ENCODE measurements around the gene ASGR2.
"Not testable (repeated sequence)": the region's sequence is repeated elsewhere in the genome, so short reads cannot be mapped to it uniquely, and the experiment has no call there.

The ASGR2 gene

GRCh38 chr17:7123844-7124243, 9.2 kb upstream of the ASGR2 start:
- DNase-seq = no peak

- no peak for DNase-seq
Measured at GRCh38 chr17:7122381-7122780, 7.8 kb upstream of the ASGR2 start.

DNA sequence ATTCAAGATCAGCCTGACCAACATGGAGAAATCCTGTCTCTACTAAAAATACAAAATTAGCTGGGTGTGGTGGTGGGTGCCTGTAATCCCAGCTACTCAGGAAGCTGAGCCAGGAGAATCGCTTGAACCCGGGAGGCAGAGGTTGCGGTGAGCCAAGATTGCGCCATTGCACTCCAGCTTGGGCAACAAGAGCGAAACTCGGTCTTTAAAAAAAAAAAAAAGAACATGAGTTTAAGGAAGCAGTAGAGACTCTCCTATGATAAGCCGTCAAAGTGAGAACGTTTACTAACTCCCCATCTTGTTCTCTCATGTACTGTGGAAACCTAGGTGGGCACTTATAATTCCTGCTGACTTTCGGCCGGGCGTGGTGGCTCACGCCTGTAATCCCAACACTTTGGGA, 6.0 kb upstream of the ASGR2 start:
- DNase-seq = not testable (repeated sequence)

DNA sequence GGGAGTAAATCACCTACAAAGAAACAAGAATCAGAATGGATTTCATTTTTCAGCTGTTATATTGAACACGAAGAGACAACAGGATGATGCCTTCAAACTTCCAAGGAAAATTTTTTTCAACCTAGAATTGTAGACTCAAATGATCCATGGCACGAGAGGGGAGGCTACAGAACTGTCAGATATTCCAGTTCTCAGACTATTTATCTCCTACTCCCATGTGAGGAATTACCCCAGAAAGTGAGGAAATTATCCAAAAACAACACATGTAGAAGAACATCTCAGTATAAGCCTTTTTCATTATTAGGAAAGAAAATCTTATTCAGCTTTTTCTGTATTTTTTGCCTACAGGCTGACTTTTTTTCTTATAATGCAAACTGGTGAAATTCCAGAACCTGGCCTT, 5.5 kb upstream of the ASGR2 start:
- no peak for DNase-seq

DNA sequence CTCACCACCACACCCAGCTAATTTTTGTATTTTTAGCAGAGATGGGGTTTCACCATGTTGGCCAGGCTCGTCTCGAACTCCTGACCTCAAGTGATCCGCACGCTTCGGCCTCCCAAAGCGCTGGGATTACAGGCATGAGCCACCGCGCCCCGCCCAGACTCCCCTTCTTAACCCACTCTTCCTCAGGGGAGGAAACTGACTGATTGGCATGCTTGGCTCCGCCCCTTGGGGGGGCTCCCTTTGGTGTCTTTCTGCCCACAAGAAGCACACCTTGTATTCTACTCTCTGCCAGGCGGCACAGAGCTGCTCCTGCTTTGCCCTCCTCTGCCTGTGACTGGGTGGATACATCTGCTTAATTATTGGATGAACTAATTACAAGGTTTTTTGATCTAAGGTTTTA, 4.7 kb upstream of the ASGR2 start:
- DNase-seq = no peak

- no peak for DNase-seq
Measured at GRCh38 chr17:7114875-7115614, 423 bp upstream of the ASGR2 start.

DNA sequence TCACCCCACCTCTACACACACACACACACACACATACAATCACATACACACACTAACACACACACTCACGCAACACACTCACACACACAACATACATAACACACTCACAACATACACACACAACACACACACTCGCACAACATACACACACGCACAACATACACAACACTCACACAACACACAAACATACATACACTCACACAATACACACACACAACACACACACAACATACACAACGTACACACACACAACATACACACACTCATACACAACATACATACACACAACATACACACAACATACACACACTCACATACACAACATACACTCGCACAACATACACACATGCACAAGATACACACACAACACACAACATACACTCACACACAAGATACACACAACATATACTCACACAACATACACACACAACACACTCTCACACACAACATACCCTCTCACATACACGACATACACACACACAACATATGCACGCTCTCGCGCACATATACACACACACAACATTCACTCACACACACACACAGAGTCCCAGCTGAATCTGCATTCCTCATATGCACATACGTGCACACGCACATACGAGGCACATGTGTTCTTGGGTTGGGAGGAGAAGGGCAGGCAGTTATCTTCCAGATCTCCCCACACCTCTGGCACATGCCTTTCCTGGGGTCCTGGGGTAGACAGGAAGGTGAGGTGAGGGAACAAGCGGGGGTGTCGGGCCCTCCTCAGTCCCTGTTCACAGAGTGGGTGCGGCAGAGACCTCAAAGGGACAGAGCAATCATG, 1.1 kb downstream of the ASGR2 start:
- DNase-seq = no peak

- DNase-seq = no peak
Measured at GRCh38 chr17:7112510-7113108, 2.0 kb downstream of the ASGR2 start.

DNA sequence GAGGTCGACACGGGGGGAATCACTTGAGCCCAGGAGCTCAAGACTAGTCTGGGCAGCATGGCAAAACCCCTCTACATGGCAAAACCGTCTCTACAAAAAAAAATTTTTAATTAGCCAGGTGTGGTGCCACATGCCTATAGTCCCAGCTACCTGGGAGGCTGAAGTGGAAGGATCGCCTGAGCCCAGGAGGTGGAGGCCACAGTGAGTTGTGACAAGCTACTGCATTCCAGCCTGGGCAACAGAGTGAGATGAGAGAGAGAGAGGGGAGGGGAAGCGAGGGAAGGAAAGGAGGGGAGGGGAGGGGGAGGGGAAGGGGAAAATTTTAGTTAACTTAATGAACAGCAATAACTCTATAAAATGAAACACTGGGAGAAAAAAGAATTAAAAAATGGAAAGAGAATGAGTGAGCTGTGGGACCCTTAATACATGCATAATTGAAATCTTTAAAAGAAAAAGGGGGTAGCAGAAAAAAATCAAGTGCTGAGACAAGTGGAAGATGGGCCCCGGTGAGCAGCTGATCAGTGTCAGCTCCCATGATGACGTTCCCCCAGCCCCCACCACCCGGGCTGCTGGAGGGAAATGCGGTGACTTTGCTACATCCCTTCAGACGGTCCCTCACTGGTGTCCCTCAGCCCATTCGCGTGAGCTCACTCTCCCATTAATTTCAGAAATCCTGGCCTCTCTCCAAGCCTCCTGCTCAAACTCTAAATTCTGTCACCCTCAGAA, 2.7 kb downstream of the ASGR2 start:
- DNase-seq = no peak

- no peak for DNase-seq
Measured at GRCh38 chr17:7110617-7111306, 3.9 kb downstream of the ASGR2 start.

DNA sequence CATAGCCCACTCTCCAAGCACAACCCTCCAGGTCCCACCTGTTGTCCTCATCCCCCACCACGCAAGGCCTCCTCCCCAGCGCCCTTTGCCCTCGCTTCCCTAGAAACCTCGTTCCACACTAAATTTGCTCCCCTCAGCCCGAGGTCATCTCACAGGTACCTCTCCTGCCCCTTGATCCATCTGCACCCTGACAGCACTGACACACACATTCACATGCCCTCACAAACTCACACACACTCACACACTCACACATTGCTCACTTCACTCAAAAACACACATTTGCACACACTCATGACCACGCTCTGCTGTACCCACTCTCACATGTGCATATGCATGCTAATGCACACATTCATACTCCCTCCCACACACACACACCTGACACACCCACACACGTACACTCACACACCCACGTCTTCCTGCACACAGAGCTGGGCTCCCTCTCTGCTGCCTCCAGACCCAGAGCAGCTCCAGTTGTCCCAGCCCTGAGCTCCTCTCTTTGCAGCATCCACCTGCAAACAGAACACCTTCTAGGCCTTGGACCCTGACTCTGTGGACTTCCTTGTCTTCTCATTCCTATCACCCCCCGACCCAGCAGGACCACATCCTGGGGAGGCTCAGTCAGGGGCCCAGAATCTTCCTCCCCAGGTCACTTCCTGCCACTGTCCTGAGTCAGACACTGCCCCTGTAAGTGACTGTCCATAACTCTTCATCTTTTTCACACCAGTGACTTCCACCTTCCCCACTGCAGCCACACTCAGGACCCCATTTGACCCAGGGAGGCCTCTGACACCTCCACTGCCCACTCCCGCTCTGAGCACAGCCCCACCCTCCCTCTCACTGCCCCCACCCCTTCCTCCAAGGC, 4.9 kb downstream of the ASGR2 start:
- no peak for DNase-seq

- no peak for DNase-seq
Measured at GRCh38 chr17:7108981-7109380, 5.6 kb downstream of the ASGR2 start.

- DNase-seq = no peak
Measured at GRCh38 chr17:7108560-7108925, 6.1 kb downstream of the ASGR2 start.

DNA sequence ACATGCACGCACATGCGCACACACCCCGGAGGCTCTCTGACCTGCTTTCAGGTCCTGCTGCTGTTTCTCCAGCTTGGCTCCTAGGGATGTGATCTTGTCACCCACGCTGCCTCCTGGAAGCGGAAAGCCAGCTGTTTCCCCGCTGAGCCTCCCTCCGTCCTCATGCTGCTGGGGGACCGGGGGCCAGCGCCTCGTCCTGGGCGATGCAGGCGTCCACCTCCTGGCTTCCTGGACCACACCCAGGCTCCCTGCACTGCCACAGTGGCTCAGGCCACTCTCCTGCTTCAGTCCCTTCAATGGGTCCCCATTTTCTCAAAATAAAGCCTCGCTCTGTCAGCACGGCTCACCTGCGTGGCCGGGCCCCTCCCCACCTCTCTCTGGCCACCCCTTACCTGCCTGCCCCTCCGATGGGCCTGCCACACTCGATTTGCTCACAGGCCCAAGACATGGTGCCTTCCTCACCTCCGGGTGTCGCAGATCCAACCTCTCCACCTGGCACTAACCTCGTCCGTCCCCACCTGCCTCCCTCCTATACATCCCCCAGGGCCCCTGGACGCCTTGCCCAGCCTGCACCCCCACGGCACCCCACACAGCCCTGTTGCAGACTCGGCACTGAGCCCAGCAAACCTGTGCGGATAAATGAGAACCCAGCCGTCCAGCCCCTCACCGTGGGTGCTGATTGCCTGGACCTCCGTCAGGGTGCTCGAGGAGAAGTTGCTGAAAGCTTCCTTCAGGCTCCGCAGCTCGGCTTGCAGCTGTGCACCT, 6.6 kb downstream of the ASGR2 start:
- DNase-seq = no peak

DNA sequence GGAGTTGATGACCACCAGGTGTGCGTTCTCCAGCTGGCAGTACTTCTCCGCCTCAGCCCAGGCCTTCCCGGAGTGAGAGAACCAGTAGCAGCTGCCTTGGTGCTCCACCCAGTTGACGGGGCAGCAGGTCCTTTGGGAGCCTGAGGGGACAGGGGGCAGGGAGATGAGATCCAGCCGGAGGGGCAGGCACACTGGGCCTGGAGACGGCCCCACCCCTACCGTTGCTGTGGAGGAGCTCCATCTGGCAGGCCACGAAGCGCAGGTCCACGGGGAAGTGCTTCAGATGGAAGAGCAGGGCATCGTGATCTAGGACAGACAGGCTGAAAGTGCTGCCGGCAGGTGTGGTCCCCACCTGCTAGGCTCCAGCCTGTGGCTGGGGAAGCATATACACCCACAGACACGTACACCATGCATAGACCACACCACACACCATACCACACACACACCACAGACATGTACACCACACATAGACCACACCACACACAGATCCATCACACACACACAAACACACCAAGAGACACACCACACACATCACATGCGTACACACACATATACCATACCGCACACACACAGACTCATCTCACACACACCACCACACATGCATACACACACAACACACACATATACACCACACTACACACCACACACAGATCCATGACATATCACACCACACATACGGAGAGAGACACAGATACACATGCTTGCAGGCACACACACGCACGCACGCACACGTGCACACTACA, 7.4 kb downstream of the ASGR2 start:
- no peak for DNase-seq

- no peak for DNase-seq
Measured at GRCh38 chr17:7102421-7102820, 12.2 kb downstream of the ASGR2 start.

- no peak for DNase-seq
Measured at GRCh38 chr17:7101531-7101930, 13.1 kb downstream of the ASGR2 start.

DNA sequence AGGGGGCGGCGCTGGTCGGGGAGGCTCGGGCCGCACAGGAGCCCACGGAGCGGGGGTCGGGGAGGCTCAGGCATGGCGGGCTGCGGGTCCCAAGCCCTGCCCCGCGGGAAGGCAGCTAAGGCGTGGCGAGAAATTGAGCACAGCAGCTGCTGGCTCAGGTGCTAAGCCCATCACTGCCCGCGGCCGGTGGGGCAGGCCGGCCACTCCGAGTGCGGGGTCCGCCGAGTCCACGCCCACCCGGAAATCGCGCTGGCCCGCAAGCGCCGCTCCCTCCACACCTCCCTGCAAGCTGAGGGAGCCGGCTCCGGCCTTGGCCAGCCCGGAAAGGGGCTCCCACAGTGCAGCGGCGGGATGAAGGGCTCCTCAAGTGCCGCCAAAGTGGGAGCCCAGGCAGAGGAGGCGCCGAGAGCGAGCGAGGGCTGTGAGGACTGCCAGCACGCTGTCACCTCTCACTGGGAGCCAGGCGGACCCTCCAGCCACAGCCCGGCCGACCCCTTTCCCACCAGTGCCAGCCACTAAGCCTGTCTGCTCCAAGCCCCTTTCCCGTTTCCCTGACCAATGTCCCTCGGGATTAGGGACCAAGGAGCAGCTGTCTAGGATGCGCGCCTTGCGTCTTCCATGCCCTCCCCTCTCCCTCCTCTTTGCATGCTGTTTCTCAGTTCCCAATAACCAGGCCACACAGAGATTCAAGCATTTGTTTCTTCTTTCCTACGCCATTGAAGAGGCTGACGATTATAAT, 13.8 kb downstream of the ASGR2 start:
- DNase-seq = not testable (repeated sequence)

- no peak for DNase-seq
Measured at GRCh38 chr17:7098802-7099459, 15.7 kb downstream of the ASGR2 start.
